Renal cortex interstitium (tissue), 11 donors: ENCODE measurements around the gene WASF2. TPM values are rescaled to one million over a fixed set of nuclear protein-coding genes. Genes with fewer than 3 reads are reported as not detected.

ENCODE experiments used
- DNase-seq, 11 donors: peaks; one replicate each; pipeline ENCODE4 v3.0.0-alpha.2; 2013; ENCODE audit warnings: low read depth in 9 of 11, low spot score in 4 of 11; ENCODE audit errors: extremely low read depth in 1 of 11
- polyA plus RNA-seq, 3 donors: library from polyadenylated mRNA; unstranded; fragments of 120-200 nt; gene quantifications; one replicate each; pipeline ENCODE4 v1.2.1, GENCODE V29; 2013; ENCODE audit not compliant: insufficient read length in 3 of 3

Gene WASF2
- polyA plus RNA-seq, 3 donors: 124 to 151 (median 135) TPM

- DNase-seq: peak in 5 of 11 donors; percentile 67 to 81 (median 73)
These were observed 35.6 kb upstream of the WASF2 start for GRCh38 chr1:27525296-27526272.

GRCh38 chr1:27523337-27524020 is 33.5 kb upstream of the WASF2 start:
- DNase-seq: no peak

- DNase-seq: peak in 6 of 11 donors; percentile 49 to 73 (median 58)
These were observed 32.7 kb upstream of the WASF2 start for GRCh38 chr1:27522432-27523336.

- DNase-seq: no peak
These were observed 32.0 kb upstream of the WASF2 start for GRCh38 chr1:27521861-27522431.

- no peak for DNase-seq
These were observed 31.4 kb upstream of the WASF2 start for GRCh38 chr1:27521336-27521831.

- no peak for DNase-seq
These were observed 30.7 kb upstream of the WASF2 start for GRCh38 chr1:27520651-27521050.

GRCh38 chr1:27519331-27520258 is 29.6 kb upstream of the WASF2 start:
- DNase-seq: peak in 4 of 11 donors; percentile 62 to 68 (median 65)

- no peak for DNase-seq
These were observed 28.8 kb upstream of the WASF2 start for GRCh38 chr1:27518808-27519207.

GRCh38 chr1:27517907-27518718 is 28.1 kb upstream of the WASF2 start:
- no peak for DNase-seq

GRCh38 chr1:27517301-27517700 is 27.3 kb upstream of the WASF2 start:
- DNase-seq: no peak

GRCh38 chr1:27515626-27516025 is 25.7 kb upstream of the WASF2 start:
- no peak for DNase-seq

- no peak for DNase-seq
These were observed 24.0 kb upstream of the WASF2 start for GRCh38 chr1:27513958-27514357.

- DNase-seq: no peak
These were observed 23.6 kb upstream of the WASF2 start for GRCh38 chr1:27513528-27513927.

GRCh38 chr1:27509127-27510080 is 19.4 kb upstream of the WASF2 start:
- DNase-seq: no peak

GRCh38 chr1:27507960-27508665 is 18.1 kb upstream of the WASF2 start:
- no peak for DNase-seq
